WTC11 (cell line): Measurements from ENCODE around the gene ITCH.

Experiments used
- FOXK1 ChIP-seq: sonication (generic); formaldehyde crosslinking; IDR thresholded peaks from 2 replicates; pipeline ENCODE4 v1.8.0; 2022; ENCODE audit warnings: mild to moderate bottlenecking, moderate library complexity, missing genetic modification reagents
- NR2C2 ChIP-seq: sonication (generic); formaldehyde crosslinking; IDR thresholded peaks from 2 replicates; pipeline ENCODE4 v1.8.0; 2022; ENCODE audit warnings: mild to moderate bottlenecking, missing genetic modification reagents
- ZNF232 ChIP-seq: sonication (generic); formaldehyde crosslinking; IDR thresholded peaks from 2 replicates; pipeline ENCODE4 v1.8.0; 2022; ENCODE audit warnings: mild to moderate bottlenecking, missing genetic modification reagents
- TF ChIP-seq, protein P1 (sequence below): fragments of 200-600 bp; IDR thresholded peaks from 2 replicates; pipeline ENCODE4 v1.8.0; 2022; ENCODE audit warnings: antibody characterized with exemption
- TF ChIP-seq, protein P2 (sequence below): sonication (generic); formaldehyde crosslinking; IDR thresholded peaks from 2 replicates; pipeline ENCODE4 v1.8.0; 2022; ENCODE audit warnings: mild to moderate bottlenecking, missing genetic modification reagents

DNA sequence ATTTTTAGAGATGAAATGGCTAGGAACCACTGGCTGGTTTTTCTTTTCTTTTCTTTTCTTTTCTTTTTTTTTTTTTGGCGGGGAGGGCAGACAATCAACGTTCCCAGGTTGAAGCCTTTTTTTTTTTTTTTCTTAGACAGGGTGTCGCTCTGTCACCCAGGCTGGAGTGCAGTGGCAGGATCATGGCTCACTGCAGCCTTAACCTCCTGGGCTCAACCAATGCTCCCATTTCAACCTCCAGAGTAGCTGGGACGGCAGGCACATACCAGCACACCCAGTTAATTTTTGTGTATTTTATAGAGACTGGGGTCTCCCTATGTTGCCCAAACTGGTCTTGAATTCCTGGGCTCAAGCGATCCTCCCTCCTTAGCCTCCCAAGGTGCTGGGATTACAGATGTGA lies 18.8 kb upstream of the ITCH start:
- no peak for TF ChIP-seq NR2C2
- no peak for TF ChIP-seq FOXK1 (CRISPR knock-in tag)
- TF ChIP-seq, protein P1, sequence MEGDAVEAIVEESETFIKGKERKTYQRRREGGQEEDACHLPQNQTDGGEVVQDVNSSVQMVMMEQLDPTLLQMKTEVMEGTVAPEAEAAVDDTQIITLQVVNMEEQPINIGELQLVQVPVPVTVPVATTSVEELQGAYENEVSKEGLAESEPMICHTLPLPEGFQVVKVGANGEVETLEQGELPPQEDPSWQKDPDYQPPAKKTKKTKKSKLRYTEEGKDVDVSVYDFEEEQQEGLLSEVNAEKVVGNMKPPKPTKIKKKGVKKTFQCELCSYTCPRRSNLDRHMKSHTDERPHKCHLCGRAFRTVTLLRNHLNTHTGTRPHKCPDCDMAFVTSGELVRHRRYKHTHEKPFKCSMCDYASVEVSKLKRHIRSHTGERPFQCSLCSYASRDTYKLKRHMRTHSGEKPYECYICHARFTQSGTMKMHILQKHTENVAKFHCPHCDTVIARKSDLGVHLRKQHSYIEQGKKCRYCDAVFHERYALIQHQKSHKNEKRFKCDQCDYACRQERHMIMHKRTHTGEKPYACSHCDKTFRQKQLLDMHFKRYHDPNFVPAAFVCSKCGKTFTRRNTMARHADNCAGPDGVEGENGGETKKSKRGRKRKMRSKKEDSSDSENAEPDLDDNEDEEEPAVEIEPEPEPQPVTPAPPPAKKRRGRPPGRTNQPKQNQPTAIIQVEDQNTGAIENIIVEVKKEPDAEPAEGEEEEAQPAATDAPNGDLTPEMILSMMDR: no peak
- TF ChIP-seq, protein P2, sequence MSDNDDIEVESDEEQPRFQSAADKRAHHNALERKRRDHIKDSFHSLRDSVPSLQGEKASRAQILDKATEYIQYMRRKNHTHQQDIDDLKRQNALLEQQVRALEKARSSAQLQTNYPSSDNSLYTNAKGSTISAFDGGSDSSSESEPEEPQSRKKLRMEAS (CRISPR knock-in tag): no peak
- no peak for TF ChIP-seq ZNF232 (CRISPR knock-in tag)
